Keratinocyte (primary cell): ENCODE measurements around the gene TEFM. TPM values are rescaled to one million over a fixed set of nuclear protein-coding genes. Genes with fewer than 3 reads are reported as not detected.

Source experiments
- DNase-seq: peaks from one replicate; pipeline ENCODE4 v3.0.0-alpha.2; 2011; ENCODE audit warnings: low read depth, missing footprints, low spot score
- FAIRE-seq: peaks from 2 replicates; lab custom pipeline; 2011; peaks lifted over from hg19 to GRCh38; lab: Jason Lieb, UNC
- H2AFZ ChIP-seq: 2 replicates; pipeline ENCODE4 v1.6.0; 2012; ENCODE audit warnings: low read length, control low read depth, inconsistent platforms; ENCODE audit not compliant: control insufficient read depth
- H3K27ac ChIP-seq: 2 replicates; pipeline ENCODE4 v1.5.1; 2011; ENCODE audit warnings: low read length; ENCODE audit not compliant: control insufficient read depth, insufficient read depth
- H3K27me3 ChIP-seq: 3 replicates; pipeline ENCODE4 v1.6.0; 2011; ENCODE audit warnings: low read length; ENCODE audit not compliant: control insufficient read depth, insufficient read depth; ENCODE audit errors: extremely low read depth
- H3K36me3 ChIP-seq, 2 experiments: 2 replicates in 1 of 2; 3 replicates in 1 of 2; pipeline ENCODE4 v1.5.1; 2011; ENCODE audit warnings: low read length in 2 of 2, mild to moderate bottlenecking in 1 of 2; ENCODE audit not compliant: control insufficient read depth in 2 of 2, insufficient read depth in 2 of 2; ENCODE audit errors: extremely low read depth in 1 of 2
- H3K4me1 ChIP-seq: 3 replicates; pipeline ENCODE4 v1.5.1; 2011; ENCODE audit warnings: low read length; ENCODE audit not compliant: control insufficient read depth, insufficient read depth; ENCODE audit errors: extremely low read depth
- H3K4me2 ChIP-seq: 3 replicates; pipeline ENCODE4 v1.6.0; 2011; ENCODE audit warnings: low read depth, low read length; ENCODE audit not compliant: control insufficient read depth, insufficient read depth; ENCODE audit errors: extremely low read depth
- H3K4me3 ChIP-seq, 3 experiments: fragments of 200-600 bp in 1 of 3; sonication (generic) in 1 of 3; 2 replicates in 2 of 3; 3 replicates in 1 of 3; pipeline ENCODE4 v1.5.1; 2011 to 2016; ENCODE audit warnings: low read length in 3 of 3, mild to moderate bottlenecking in 3 of 3, control low read depth in 2 of 3, inconsistent platforms in 1 of 3, low read depth in 1 of 3, mixed read lengths in 1 of 3, mixed run types in 1 of 3, moderate library complexity in 1 of 3; ENCODE audit not compliant: control insufficient read depth in 2 of 3, insufficient read depth in 2 of 3; ENCODE audit errors: extremely low read depth in 1 of 3
- H3K79me2 ChIP-seq: 2 replicates; pipeline ENCODE4 v1.6.0; 2012; ENCODE audit warnings: low read length; ENCODE audit not compliant: control insufficient read depth, insufficient read depth
- H3K9ac ChIP-seq: 3 replicates; pipeline ENCODE4 v1.6.0; 2011; ENCODE audit warnings: low read length; ENCODE audit not compliant: control insufficient read depth, insufficient read depth; ENCODE audit errors: extremely low read depth
- H3K9me1 ChIP-seq: 3 replicates; pipeline ENCODE4 v1.6.0; 2011; ENCODE audit warnings: low read length; ENCODE audit not compliant: control insufficient read depth, insufficient read depth; ENCODE audit errors: extremely low read depth
- H3K9me3 ChIP-seq: 2 replicates; pipeline ENCODE4 v1.5.1; 2012; ENCODE audit warnings: low read depth, low read length; ENCODE audit not compliant: control insufficient read depth
- H4K20me1 ChIP-seq: 3 replicates; pipeline ENCODE4 v1.6.0; 2011; ENCODE audit warnings: low read length; ENCODE audit not compliant: control insufficient read depth, insufficient read depth; ENCODE audit errors: extremely low read depth
- CTCF ChIP-seq, 3 experiments: IDR thresholded peaks in 1 of 3; conservative IDR thresholded peaks in 1 of 3; optimal IDR thresholded peaks in 1 of 3; 2 replicates in 2 of 3; 3 replicates in 1 of 3; pipeline versions ENCODE3 to v1.5.1; 2011; ENCODE audit warnings: low read length in 3 of 3, mild to moderate bottlenecking in 3 of 3, moderate library complexity in 2 of 3, control low read depth in 1 of 3, inconsistent platforms in 1 of 3; ENCODE audit not compliant: insufficient read depth in 2 of 3; ENCODE audit errors: extremely low read depth in 1 of 3
- EZH2 ChIP-seq: IDR thresholded peaks from one replicate; pipeline ENCODE4 v1.6.1; 2012; ENCODE audit warnings: inconsistent platforms, mild to moderate bottlenecking, low read length, moderate library complexity
- dilution Hi-C: fragments of 300-500 bp; cut with MboI; formaldehyde crosslinking; loops from one replicate; pipeline ENCODE4 v1.7.0; 2020; ENCODE audit warnings: low sequenced_read_pairs; ENCODE audit not compliant: extremely low pct_ligation_motif_present
- polyA plus RNA-seq, 5 experiments: library from polyadenylated mRNA; depleted of rRNA in 3 of 5; stranded (reverse) in 3 of 5; stranded (forward) in 1 of 5; unstranded in 1 of 5; fragments of >200 nt; gene quantifications; 1 replicate in 1 of 5; 2 replicates in 3 of 5; 3 replicates in 1 of 5; pipeline versions ENCODE4 v1.2.1 to v1.2.3, GENCODE V29; 2011 to 2012; ENCODE audit warnings: missing spikeins in 2 of 5, low read depth in 1 of 5, low replicate concordance in 1 of 5

TEFM gene
- polyA plus RNA-seq, 1 donor (not counting 4 experiments of a cell fraction or from before 2014, with no cell fraction given) = 16.9 TPM

- Histone ChIP-seq H3K4me3 (no peak overlapping the region), H3K79me2 (peaks cover under 1% of the 10 kb centered on the region), H4K20me1 (no peaks in the 10 kb centered on the region), H3K4me1 (no peaks in the 10 kb centered on the region), H3K27ac (no peak overlapping the region), H3K27me3 (no peaks in the 10 kb centered on the region), H3K36me3 (peaks cover 11 to 12% of the 10 kb centered on the region in 2 experiments), H2AFZ (no peak overlapping the region), H3K9ac (no peak overlapping the region), H3K9me3 (no peaks in the 10 kb centered on the region), H3K9me1 (no peaks in the 10 kb centered on the region), H3K4me2 (no peak overlapping the region)
- FAIRE-seq (no peak), DNase-seq (no peak)
- dilution Hi-C loops = no loop called here
- no peak for TF ChIP-seq EZH2
These were observed 8.7 kb downstream of the TEFM start for GRCh38 chr17:30897311-30897710.

GRCh38 chr17:30894236-30894635 is 11.8 kb downstream of the TEFM start:
- Histone ChIP-seq H4K20me1 (no peaks in the 10 kb centered on the region), H2AFZ (no peak overlapping the region), H3K79me2 (no peaks in the 10 kb centered on the region), H3K36me3 (peaks cover 5 to 8% of the 10 kb centered on the region in 2 experiments), H3K9ac (no peak overlapping the region), H3K27me3 (no peaks in the 10 kb centered on the region), H3K4me1 (no peaks in the 10 kb centered on the region), H3K9me3 (no peaks in the 10 kb centered on the region), H3K4me2 (no peak overlapping the region), H3K27ac (no peak overlapping the region), H3K9me1 (no peaks in the 10 kb centered on the region), H3K4me3 (no peak overlapping the region)
- DNase-seq (no peak), FAIRE-seq (no peak)
- TF ChIP-seq EZH2 (no peak), CTCF (optimal IDR thresholded peaks at IDR 0.05 in 1 of 3, IDR thresholded peaks at IDR 0.05 in 1 of 3, conservative IDR thresholded peaks at IDR 0.05 in 1 of 3; ENCODE audit: extremely low read depth in 1 of 3, insufficient read depth in 2 of 3, low read length in 3 of 3) (no peak)
- dilution Hi-C loops = no loop called here

- FAIRE-seq = no peak
- Histone ChIP-seq H2AFZ (no peak overlapping the region), H3K4me3 (no peak overlapping the region), H3K9me1 (no peaks in the 10 kb centered on the region), H3K4me2 (no peak overlapping the region), H4K20me1 (no peaks in the 10 kb centered on the region), H3K4me1 (no peaks in the 10 kb centered on the region), H3K36me3 (peaks cover 0 to 3% of the 10 kb centered on the region in 2 experiments), H3K79me2 (no peaks in the 10 kb centered on the region), H3K27ac (no peak overlapping the region), H3K9me3 (no peaks in the 10 kb centered on the region), H3K9ac (no peak overlapping the region), H3K27me3 (no peaks in the 10 kb centered on the region)
- DNase-seq = no peak
- dilution Hi-C loops = no loop called here
- TF ChIP-seq EZH2 (no peak), CTCF (optimal IDR thresholded peaks at IDR 0.05 in 1 of 3, IDR thresholded peaks at IDR 0.05 in 1 of 3, conservative IDR thresholded peaks at IDR 0.05 in 1 of 3; ENCODE audit: extremely low read depth in 1 of 3, insufficient read depth in 2 of 3, low read length in 3 of 3) (no peak)
These were observed 19.9 kb downstream of the TEFM start for GRCh38 chr17:30886187-30886586.
